HG02970 (cell line): ENCODE data around the gene GRAMD1B.

Source experiments
- ATAC-seq: cut with Tn5 transposase; IDR thresholded peaks from one replicate; pipeline ENCODE4 v1.9.1; 2021; ENCODE audit warnings: mild to moderate bottlenecking, moderate library complexity, moderate number of reproducible peaks; ENCODE audit not compliant: unreplicated experiment, low FRiP score

The GRAMD1B gene

DNA sequence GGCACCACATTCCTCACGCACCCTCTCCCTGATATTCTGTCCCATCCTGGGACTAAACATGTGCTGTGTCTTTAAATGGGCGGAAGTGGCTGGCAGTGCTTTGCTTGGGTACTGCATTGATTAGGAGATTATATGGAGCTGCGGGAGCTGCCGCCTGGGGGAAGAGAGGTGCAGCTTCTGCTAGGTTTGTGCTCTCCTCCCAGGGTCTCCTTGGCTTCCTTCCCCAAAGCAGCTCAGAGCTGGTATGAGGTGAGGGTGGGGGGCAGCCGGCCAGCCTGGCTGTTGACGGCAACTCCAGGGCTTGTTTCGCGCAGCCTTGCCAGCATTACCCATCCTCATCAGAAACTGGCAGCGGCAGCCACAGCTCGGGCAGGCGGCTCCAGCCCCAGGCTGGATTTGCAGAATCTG lies 95.4 kb downstream of the GRAMD1B start:
- ATAC-seq: no peak

DNA sequence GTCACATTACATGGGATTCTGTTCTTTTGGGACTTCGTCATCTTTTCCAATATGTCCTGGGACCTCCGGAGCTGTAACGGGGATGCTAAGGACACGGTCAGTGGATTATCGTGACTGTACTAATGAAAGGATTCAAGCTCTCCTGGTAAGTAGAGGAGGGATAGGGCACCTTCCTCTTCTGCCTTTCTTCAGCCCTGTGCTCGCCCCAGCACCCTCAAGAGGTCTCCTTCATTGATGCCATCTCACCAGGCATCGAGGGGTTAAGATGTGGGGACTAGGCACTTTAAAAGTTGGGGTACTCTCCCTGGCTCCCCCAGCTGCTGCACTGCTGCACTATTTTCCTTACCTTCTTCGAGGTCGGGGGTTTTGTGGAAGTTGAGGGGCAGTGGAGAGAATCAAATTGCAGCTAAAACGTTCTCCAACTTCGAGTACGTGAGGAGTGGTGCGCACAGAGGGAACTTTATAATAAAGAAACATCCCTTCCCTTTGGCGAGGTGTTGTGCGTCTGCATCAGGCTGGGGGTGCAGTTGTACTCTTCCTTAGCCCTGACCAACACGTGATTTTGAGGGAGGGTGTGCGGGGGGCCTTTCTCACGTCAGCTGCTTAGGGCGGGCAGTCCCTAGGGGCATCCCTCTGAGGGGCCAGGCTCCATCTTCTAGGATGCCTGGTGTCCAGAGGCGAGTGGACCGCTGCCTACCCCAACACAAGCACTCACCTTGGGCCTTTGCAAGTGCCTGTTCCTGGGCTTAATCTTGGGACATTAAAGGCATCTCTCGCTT lies 96.1 kb downstream of the GRAMD1B start:
- no peak for ATAC-seq

DNA sequence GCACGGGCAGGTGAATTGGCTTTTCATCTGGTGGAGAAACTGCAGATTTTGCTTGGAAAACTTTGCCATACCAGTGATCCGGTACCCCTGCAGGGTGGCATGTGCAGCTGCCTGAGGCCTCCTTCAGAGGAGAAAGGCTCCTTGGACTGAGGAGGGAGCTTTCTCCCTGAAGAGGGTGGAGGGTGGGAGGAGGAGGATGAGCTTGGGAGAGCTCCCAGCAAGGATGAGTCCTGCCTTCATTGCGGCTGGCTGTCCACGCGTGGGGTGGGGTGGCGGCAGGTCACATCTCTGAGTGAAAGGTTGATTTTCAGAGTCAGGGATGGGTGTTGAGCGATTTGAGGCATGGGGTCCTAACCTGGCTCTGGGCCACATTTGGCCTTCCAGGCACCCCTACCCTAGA lies 96.8 kb downstream of the GRAMD1B start:
- no peak for ATAC-seq

GRCh38 chr11:123527526-123527925 lies 97.5 kb downstream of the GRAMD1B start:
- ATAC-seq: no peak

- ATAC-seq: no peak
Observed at GRCh38 chr11:123527947-123528346, 97.9 kb downstream of the GRAMD1B start.

DNA sequence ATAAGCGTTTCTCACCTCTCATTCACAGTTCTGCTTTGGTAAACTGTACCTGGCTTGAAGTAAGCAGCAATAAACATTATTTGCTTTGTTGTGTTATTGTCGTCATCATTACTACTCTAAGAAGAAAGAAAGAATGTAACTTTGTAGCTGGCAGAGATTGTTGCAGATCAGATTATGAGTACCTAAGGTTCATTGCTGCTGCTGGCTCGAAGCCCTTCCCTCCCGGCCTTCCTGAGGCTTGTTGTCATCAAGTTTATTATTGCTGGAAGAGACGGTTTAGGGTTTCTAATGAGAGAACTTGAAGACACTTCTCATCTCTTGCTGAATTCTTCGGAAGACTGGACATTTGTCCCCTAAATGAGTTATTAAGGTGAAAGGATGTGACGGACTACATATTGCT lies 101.3 kb downstream of the GRAMD1B start:
- no peak for ATAC-seq

- no peak for ATAC-seq
Observed at GRCh38 chr11:123532131-123532530, 102.1 kb downstream of the GRAMD1B start.

DNA sequence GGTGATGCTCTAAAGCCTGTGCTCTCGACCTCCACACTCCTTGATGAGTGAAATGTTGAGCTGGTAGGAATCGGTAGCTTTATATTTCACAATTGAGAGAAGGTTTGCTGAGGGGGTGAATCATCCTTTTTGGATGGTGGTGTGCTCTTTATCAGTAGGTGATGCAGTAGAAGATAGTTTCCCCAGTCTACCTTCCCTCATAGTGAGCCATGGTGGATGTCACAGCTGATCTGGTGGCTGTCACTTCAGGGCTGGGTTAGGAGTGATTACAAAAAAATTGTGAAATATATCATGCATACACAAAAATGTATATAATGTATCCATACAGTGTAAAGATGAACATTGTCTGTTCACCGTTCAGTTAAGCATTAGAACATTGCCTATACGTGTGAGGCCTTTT lies 105.3 kb downstream of the GRAMD1B start:
- ATAC-seq: no peak

DNA sequence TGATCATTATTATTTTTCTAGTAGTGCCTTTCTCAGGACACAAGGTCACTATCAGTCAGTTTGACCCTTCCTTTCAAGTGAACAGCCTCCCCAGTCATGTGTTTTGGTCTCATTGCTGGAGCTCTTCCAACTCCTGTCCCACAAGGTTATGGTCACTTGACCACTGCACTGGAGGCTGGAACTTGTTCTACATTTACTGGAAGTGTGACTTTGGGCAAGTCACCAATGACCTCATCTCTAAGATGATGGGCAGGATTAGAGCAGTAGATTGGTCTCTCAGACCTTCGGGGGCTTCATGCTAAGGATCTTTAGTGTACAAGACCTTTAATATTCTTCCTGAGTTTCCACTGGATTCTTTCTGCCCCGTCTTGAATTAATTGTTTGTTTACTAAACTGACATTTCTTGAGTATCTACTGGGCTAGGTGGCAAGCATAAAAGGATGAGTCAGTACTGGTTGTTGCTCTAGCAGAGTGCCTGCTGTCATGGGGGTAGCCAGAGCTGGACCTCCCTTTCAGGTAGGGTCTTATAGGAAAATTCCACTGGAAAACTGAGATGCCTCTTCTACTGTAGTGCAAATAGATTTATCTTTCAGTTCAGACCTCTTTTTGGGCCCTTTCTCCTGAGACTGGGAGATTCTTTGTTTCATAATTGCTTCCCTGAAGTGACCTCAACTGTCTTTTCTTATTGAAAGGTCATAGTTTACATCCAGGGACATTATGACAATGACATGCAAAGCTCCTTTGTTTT lies 106.8 kb downstream of the GRAMD1B start:
- ATAC-seq: no peak

DNA sequence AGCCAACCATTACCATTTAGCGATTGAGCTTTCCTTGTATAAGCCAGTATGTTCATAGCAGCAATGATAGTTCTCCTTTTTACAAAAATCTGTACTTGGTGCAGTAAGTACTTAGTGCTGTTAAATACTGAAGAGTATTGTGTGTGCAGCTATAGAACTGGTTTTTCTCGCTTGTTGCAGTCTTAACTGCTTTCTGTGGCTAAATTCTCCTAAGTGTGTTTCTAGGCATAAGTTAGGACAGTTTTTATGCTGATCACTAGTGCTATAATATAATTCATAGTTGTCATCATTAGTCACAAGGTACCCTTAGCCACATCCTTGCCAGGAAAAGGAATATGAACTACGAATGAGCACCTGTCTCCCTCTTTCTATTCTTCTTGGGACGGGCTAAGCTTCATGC lies 107.7 kb downstream of the GRAMD1B start:
- no peak for ATAC-seq

DNA sequence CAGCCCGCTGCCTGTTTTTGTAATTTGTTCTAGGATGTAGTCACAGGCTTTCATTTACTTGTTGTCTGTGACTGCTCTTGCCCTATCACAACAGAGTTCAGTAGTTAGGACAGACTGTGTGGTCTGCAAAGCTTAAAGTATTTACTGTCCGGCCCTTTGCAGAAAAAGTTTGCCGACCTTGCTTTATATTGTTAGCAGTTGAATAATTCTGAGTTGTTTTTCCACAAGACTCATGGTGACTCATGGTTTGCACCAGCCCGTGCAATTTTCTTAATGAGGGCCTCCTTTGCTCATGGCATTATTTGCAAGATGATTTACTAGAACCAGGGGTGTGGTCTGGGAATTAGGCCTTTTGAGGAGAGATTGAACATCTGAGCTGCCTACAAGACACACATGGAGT lies 113.7 kb downstream of the GRAMD1B start:
- ATAC-seq: no peak

GRCh38 chr11:123544631-123545375 lies 114.7 kb downstream of the GRAMD1B start:
- ATAC-seq: no peak

DNA sequence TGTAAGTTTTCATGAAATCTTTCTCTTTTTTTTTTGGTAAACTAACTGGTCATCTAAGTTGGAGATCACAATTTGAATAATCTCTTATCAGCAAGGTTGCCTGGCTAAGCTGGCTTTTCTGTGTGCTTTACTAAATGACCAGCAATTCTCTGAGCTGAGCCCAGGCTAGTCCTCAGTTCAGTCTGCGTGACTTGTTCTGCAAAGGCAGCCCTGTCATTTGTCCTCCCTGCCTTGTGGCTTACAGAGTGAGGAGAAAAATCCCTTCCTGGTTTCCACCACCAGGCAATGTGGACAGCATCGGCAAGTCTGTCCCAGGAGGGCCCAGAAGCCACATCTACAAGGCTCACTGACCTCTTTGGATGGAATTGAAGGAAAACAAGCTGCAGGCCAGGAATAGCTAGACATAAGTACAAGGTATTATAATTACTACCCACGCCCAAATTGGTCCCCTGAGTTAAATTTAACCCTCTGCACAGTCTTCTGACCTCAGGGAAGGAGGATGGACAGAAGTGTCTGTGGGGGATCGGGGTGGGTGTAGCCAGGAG lies 115.7 kb downstream of the GRAMD1B start:
- ATAC-seq: no peak

- ATAC-seq: no peak
Observed at GRCh38 chr11:123546515-123546914, 116.4 kb downstream of the GRAMD1B start.

DNA sequence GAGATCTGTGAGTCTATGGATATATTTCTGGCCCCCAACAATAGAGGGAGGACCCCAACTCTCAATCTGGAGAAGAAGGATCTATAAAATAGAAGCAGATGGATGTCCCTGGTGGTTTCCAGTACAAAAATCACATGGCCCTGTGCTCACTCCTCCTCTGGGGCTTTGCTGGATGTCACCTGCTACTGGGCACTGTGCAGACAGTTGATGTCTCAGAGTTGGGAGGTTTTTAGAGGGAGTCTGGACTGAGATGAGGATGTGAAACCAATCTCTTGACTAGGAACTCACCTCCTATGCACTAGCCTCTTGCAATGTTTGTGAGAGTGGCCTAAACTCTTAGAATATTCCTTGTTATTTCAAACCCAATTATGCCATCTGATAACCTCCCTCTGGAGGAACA lies 117.1 kb downstream of the GRAMD1B start:
- ATAC-seq: no peak

GRCh38 chr11:123548774-123549173 lies 118.7 kb downstream of the GRAMD1B start:
- ATAC-seq: no peak

- no peak for ATAC-seq
Observed at GRCh38 chr11:123549926-123550917, 120.2 kb downstream of the GRAMD1B start.

DNA sequence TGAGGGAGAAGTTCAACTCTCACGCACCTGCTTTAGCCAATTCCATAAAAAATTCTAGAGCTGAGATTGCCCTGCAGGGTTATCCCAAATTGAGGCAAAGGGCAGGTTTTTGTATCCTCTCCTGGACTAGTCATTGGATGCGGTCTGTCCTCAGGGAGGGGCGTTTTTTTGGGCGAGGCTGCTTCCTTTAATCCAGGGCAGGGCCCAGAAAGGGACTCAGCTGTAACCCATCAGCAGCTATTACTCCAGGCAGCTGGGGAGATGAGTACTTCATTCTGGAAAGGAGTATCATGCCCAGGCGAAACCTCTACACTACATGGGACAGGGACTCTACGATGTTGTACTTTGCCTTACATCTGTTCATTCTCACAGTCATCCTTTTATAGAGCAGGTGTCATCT lies 121.0 kb downstream of the GRAMD1B start:
- ATAC-seq: no peak

- no peak for ATAC-seq
Observed at GRCh38 chr11:123556633-123557032, 126.6 kb downstream of the GRAMD1B start.
